ENCODE results near the gene ZNF343. TPM values are rescaled to one million over a fixed set of nuclear protein-coding genes. Genes with fewer than 3 reads are reported as not detected.
"Not testable (repeated sequence)": the region's sequence is repeated elsewhere in the genome, so short reads cannot be mapped to it uniquely, and the experiment has no call there.

ZNF343 gene
- total and polyA plus RNA-seq, 5 experiments from 2014 or later = 1.7 to 14.2 (median 5.0) TPM

GRCh38 chr20:2518558-2518957 is 9.8 kb upstream of the ZNF343 start:
- peaks cover 0 to 5% (median 2%) of the 10 kb centered on the region in 5 donors for H3K27me3 Mint-ChIP-seq
- H3K4me3 Mint-ChIP-seq = no peak overlapping the region
- POLR2A ChIA-PET = no interaction called here
- DNase-seq (no peak), ATAC-seq (no peak)
- H3K36me3 Mint-ChIP-seq = no peaks in the 10 kb centered on the region
- H3K9me3 Mint-ChIP-seq = no peaks in the 10 kb centered on the region
- H3K27ac Mint-ChIP-seq = no peak overlapping the region
- H3K4me1 Mint-ChIP-seq = peaks cover 0 to 6% (median 4%) of the 10 kb centered on the region in 4 donors

- Mint-ChIP-seq H3K27ac (no peak overlapping the region), H3K27me3 (peaks cover 0 to 8% (median 2%) of the 10 kb centered on the region in 5 donors), H3K36me3 (no peaks in the 10 kb centered on the region), H3K4me1 (peaks cover 0 to 6% (median 4%) of the 10 kb centered on the region in 4 donors), H3K4me3 (no peak overlapping the region), H3K9me3 (no peaks in the 10 kb centered on the region)
- no peak for DNase-seq
- POLR2A ChIA-PET = no interaction called here
- ATAC-seq = no peak
These were observed 9.4 kb upstream of the ZNF343 start for GRCh38 chr20:2518096-2518495.

- Mint-ChIP-seq H3K4me1 (peaks cover 0 to 3% (median under 1%) of the 10 kb centered on the region in 4 donors), H3K4me3 (no peak overlapping the region), H3K27me3 (peaks cover 0 to 19% (median 5%) of the 10 kb centered on the region in 5 donors), H3K27ac (no peak overlapping the region), H3K36me3 (no peaks in the 10 kb centered on the region), H3K9me3 (no peaks in the 10 kb centered on the region)
- POLR2A ChIA-PET = no interaction called here
- no peak for ATAC-seq
- no peak for DNase-seq
These were observed 7.7 kb upstream of the ZNF343 start for GRCh38 chr20:2516399-2516798.

GRCh38 chr20:2515203-2515602 is 6.5 kb upstream of the ZNF343 start:
- Mint-ChIP-seq H3K36me3 (no peaks in the 10 kb centered on the region), H3K4me3 (no peak overlapping the region), H3K4me1 (no peaks in the 10 kb centered on the region), H3K27me3 (peaks cover 0 to 23% (median 6%) of the 10 kb centered on the region in 5 donors), H3K9me3 (no peaks in the 10 kb centered on the region), H3K27ac (no peak overlapping the region)
- POLR2A ChIA-PET = no interaction called here
- ATAC-seq (no peak), DNase-seq (no peak)

GRCh38 chr20:2509794-2510193 is 1.1 kb upstream of the ZNF343 start:
- POLR2A ChIA-PET = interaction anchor here (0.6 to 3.4 kb wide), 5 partner anchors 15 to 1472 kb away, joined by 3 to 32 read pairs (median 11); partner anchors contain the start of genes NOP56 and SNRPB
- peak overlapping the region in 7 of 10 donors; percentile 12 to 96 (median 36) for H3K4me3 Mint-ChIP-seq

GRCh38 chr20:2509468-2509781 is 710 bp upstream of the ZNF343 start:
- POLR2A ChIA-PET = interaction anchor here (0.6 to 3.4 kb wide), 5 partner anchors 15 to 1472 kb away, joined by 3 to 32 read pairs (median 11); partner anchors contain the start of genes NOP56 and SNRPB
- H3K27me3 Mint-ChIP-seq = peaks cover 0 to 23% (median 6%) of the 10 kb centered on the region in 5 donors
- no peak for DNase-seq
- H3K27ac Mint-ChIP-seq = peak overlapping the region; percentile 90 to 99 (median 97)
- no peaks in the 10 kb centered on the region for H3K9me3 Mint-ChIP-seq
- peaks cover 12 to 28% (median 19%) of the 10 kb centered on the region in 4 donors for H3K4me1 Mint-ChIP-seq
- H3K36me3 Mint-ChIP-seq = no peaks in the 10 kb centered on the region
- H3K4me3 Mint-ChIP-seq = peak overlapping the region; percentile 95 to 100 (median 100)
- no peak for ATAC-seq

More at GRCh38 chr20:2509794-2510193, 1.1 kb upstream of the ZNF343 start:
- Mint-ChIP-seq H3K27ac (no peak overlapping the region), H3K4me1 (peaks cover 12 to 25% (median 19%) of the 10 kb centered on the region in 4 donors), H3K27me3 (peaks cover 0 to 23% (median 6%) of the 10 kb centered on the region in 5 donors), H3K9me3 (no peaks in the 10 kb centered on the region), H3K36me3 (no peaks in the 10 kb centered on the region)
- DNase-seq (no peak), ATAC-seq (no peak)

GRCh38 chr20:2507875-2508630 is 662 bp downstream of the ZNF343 start:
- POLR2A ChIA-PET = interaction anchor here (1.1 to 3.4 kb wide), 5 partner anchors 16 to 156 kb away, joined by 4 to 32 read pairs (median 11); partner anchors contain the start of genes IDH3B, NOP56 and SNRPB
- Mint-ChIP-seq H3K27ac (peak overlapping the region; percentile 31 to 99 (median 97)), H3K27me3 (peaks cover 0 to 15% (median 6%) of the 10 kb centered on the region in 5 donors), H3K9me3 (peaks cover 0 to 2% (median 0%) of the 10 kb centered on the region in 9 donors), H3K4me1 (peaks cover 14 to 37% (median 21%) of the 10 kb centered on the region in 4 donors), H3K36me3 (peaks cover 0 to 2% (median 0%) of the 10 kb centered on the region in 3 donors), H3K4me3 (peak overlapping the region; percentile 95 to 100 (median 100))
- ATAC-seq (peak; percentile 2 to 10), DNase-seq (no peak)

- Mint-ChIP-seq H3K4me3 (peak overlapping the region; percentile 95 to 100 (median 100)), H3K27ac (peak overlapping the region in 4 of 10 donors; percentile 31 to 97 (median 67)), H3K27me3 (peaks cover 0 to 13% (median 6%) of the 10 kb centered on the region in 5 donors), H3K9me3 (peaks cover 0 to 4% (median 0%) of the 10 kb centered on the region in 9 donors), H3K36me3 (peaks cover 0 to 2% (median 0%) of the 10 kb centered on the region in 3 donors), H3K4me1 (peaks cover 16 to 42% (median 23%) of the 10 kb centered on the region in 4 donors)
- POLR2A ChIA-PET = interaction anchor here (1.1 to 3.4 kb wide), 4 partner anchors 17 to 157 kb away, joined by 7 to 32 read pairs (median 11); partner anchors contain the start of genes IDH3B, NOP56 and SNRPB
- DNase-seq (no peak), ATAC-seq (no peak)
These were observed 1.3 kb downstream of the ZNF343 start for GRCh38 chr20:2507464-2507863.

GRCh38 chr20:2506426-2506825 is 2.3 kb downstream of the ZNF343 start:
- H3K4me3 Mint-ChIP-seq, DNase-seq, POLR2A ChIA-PET, H3K27me3 Mint-ChIP-seq, H3K9me3 Mint-ChIP-seq, ATAC-seq, H3K36me3 Mint-ChIP-seq: not testable (repeated sequence)
- H3K4me1 Mint-ChIP-seq = peaks cover 19 to 47% (median 23%) of the 10 kb centered on the region in 4 donors
- peak overlapping the region in 1 of 10 donors; percentile 7 for H3K27ac Mint-ChIP-seq

- H3K4me1 Mint-ChIP-seq = peaks cover 19 to 47% (median 23%) of the 10 kb centered on the region in 4 donors
- H3K4me3 Mint-ChIP-seq, H3K27me3 Mint-ChIP-seq, ATAC-seq, H3K27ac Mint-ChIP-seq, H3K9me3 Mint-ChIP-seq, POLR2A ChIA-PET, DNase-seq: not testable (repeated sequence)
- peaks cover 0 to 11% (median 10%) of the 10 kb centered on the region in 3 donors for H3K36me3 Mint-ChIP-seq
These were observed 3.9 kb downstream of the ZNF343 start for GRCh38 chr20:2504803-2505202.

- H3K9me3 Mint-ChIP-seq, H3K27me3 Mint-ChIP-seq, H3K4me3 Mint-ChIP-seq, DNase-seq, ATAC-seq, H3K27ac Mint-ChIP-seq, POLR2A ChIA-PET: not testable (repeated sequence)
- peaks cover 0 to 27% (median 20%) of the 10 kb centered on the region in 3 donors for H3K36me3 Mint-ChIP-seq
- peaks cover 8 to 33% (median 14%) of the 10 kb centered on the region in 4 donors for H3K4me1 Mint-ChIP-seq
These were observed 5.8 kb downstream of the ZNF343 start for GRCh38 chr20:2502808-2503384.

GRCh38 chr20:2485661-2486060 is 23.1 kb downstream of the ZNF343 start:
- Mint-ChIP-seq H3K4me1 (peaks cover 0 to 2% (median 0%) of the 10 kb centered on the region in 4 donors), H3K9me3 (peaks cover 0 to 9% (median 3%) of the 10 kb centered on the region in 9 donors), H3K4me3 (no peak overlapping the region), H3K36me3 (peaks cover 25 to 89% (median 54%) of the 10 kb centered on the region in 3 donors), H3K27me3 (no peaks in the 10 kb centered on the region), H3K27ac (no peak overlapping the region)
- POLR2A ChIA-PET = no interaction called here
- no peak for DNase-seq
- no peak for ATAC-seq

GRCh38 chr20:2485080-2485479 is 23.6 kb downstream of the ZNF343 start:
- peaks cover 0 to 14% (median 3%) of the 10 kb centered on the region in 9 donors for H3K9me3 Mint-ChIP-seq
- H3K36me3 Mint-ChIP-seq = peaks cover 30 to 88% (median 58%) of the 10 kb centered on the region in 3 donors
- no peaks in the 10 kb centered on the region for H3K27me3 Mint-ChIP-seq
- ATAC-seq (no peak), DNase-seq (no peak)
- peaks cover 0 to 2% (median 0%) of the 10 kb centered on the region in 4 donors for H3K4me1 Mint-ChIP-seq
- no peak overlapping the region for H3K27ac Mint-ChIP-seq
- no peak overlapping the region for H3K4me3 Mint-ChIP-seq
- POLR2A ChIA-PET = no interaction called here

All from naive thymus-derived CD8-positive, alpha-beta T cell (primary cell).